Erythroblast (primary cell): ENCODE results near the gene TRIO.
A peak's percentile ranks its signal among the peaks of the same experiment; 100 is the strongest.

Experiments used
- DNase-seq, 2 experiments: peaks; one replicate each; lab custom pipeline; 2025; lab: John Stamatoyannopoulos, UW
- GATA1 ChIP-seq: IDR thresholded peaks from 2 replicates; pipeline ENCODE4 v1.6.1; 2011; ENCODE audit warnings: low read depth, mild to moderate bottlenecking, control low read depth, low read length, moderate library complexity
- POLR2A ChIP-seq: IDR thresholded peaks from 2 replicates; pipeline ENCODE4 v1.6.1; 2011; ENCODE audit warnings: mild to moderate bottlenecking, low read length

The TRIO gene

GRCh38 chr5:14249258-14250082, 106.3 kb downstream of the TRIO start:
- DNase-seq, result no peak
- TF ChIP-seq GATA1 (no peak), POLR2A (no peak)

GRCh38 chr5:14250084-14250695, 107.0 kb downstream of the TRIO start:
- no peak for TF ChIP-seq POLR2A
- no peak for TF ChIP-seq GATA1
- DNase-seq, result peak; percentile 8 to 13

- TF ChIP-seq POLR2A (no peak), GATA1 (no peak)
- no peak for DNase-seq
Measured at GRCh38 chr5:14250748-14251701, 107.9 kb downstream of the TRIO start.

DNA sequence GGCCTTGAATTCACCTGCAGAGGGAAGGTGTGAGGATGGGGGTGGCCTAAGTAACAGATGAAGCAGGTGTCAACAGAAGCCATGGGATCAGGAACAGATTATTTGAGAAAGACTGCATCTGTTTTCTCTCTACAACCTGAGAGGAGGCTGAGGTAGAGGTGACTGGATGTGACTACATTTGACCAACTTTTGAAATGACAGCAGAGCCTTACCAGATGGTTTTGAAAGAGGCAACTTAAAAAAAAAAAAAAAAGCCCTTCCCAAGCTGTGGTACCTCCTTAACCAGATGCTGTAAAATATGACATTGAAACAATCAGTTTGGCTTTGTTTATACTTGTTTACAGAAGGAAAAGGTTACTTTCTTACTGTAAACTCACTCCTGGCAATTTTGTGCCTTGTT, 108.6 kb downstream of the TRIO start:
- DNase-seq, result no peak
- TF ChIP-seq POLR2A (no peak), GATA1 (no peak)

GRCh38 chr5:14252793-14253192, 109.7 kb downstream of the TRIO start:
- no peak for DNase-seq
- TF ChIP-seq POLR2A (no peak), GATA1 (no peak)

DNA sequence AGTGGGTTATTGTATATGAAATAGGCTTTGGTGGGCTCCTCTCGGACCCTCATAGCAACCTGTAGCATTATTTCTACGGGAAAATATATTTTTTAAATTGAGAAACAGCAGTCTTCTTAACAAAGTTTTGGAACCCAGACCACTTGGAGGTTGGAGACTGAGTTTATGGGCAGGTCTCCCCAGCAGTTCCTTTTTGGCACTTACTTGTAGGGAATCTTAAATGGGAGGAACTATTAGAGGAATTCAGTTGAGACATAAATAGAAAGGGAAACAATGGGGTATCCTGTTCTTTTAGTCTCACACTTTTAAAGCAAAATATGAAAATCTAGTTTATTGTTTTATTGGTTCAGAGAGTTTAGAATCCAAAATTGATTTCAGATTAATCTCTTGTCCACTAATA, 111.5 kb downstream of the TRIO start:
- TF ChIP-seq GATA1 (no peak), POLR2A (no peak)
- DNase-seq, result no peak

DNA sequence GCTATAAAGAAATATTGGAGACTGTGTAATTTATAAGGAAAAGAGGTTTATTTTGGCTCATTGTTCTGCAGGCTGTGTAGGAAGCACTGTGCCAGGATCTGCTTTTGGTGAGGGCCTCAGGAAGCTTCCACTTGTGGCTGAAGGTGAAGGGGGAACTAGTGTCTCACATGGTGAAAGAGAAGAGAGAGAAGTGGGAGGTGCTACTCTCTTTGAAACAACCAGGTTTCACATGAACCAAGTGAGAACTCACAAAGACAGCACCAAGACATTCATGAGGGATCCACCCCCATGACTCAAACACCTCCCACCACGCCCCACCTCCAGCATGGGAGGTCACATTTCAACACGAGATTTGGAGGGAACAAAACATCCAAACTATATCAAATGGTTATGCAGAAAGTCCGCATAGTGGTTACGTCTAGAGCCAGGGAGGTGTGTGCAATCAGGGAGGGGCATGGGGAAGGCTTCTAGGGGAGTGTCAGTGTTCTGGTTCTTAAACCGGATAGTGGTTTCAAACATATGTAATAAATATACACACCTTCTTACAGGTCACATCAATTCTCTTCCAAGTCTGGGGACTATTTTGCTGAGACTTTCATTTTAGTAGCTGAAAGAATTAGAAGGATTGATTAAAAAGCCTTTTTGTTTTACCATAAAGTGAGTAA, 113.0 kb downstream of the TRIO start:
- TF ChIP-seq POLR2A, result no peak
- TF ChIP-seq GATA1, result no peak
- no peak for DNase-seq

- TF ChIP-seq POLR2A, result no peak
- no peak for TF ChIP-seq GATA1
- DNase-seq, result no peak
Measured at GRCh38 chr5:14256756-14257393, 113.7 kb downstream of the TRIO start.

DNA sequence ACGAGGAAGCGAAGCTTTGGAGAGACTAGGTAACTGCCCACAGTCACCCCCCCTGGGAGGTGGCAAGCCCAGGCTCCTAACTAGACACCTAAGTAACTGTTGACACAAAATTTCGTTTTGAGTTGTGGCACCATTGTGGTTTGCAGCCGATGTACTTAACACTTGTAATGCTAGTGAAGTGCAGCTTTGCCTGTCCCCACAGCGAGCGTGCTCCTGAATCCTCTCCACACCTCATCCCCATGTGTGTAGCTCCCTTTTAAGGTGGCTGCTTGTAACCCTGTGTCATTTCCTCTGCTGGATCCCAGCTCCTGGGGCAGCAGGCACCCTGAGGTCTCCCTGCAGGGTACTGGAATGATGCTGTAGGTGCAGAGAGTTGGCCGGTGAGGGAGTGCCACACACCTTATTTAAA, 114.9 kb downstream of the TRIO start:
- TF ChIP-seq POLR2A (no peak), GATA1 (no peak)
- DNase-seq, result no peak

GRCh38 chr5:14258840-14259239, 115.7 kb downstream of the TRIO start:
- TF ChIP-seq POLR2A, result no peak
- no peak for TF ChIP-seq GATA1
- DNase-seq, result no peak

DNA sequence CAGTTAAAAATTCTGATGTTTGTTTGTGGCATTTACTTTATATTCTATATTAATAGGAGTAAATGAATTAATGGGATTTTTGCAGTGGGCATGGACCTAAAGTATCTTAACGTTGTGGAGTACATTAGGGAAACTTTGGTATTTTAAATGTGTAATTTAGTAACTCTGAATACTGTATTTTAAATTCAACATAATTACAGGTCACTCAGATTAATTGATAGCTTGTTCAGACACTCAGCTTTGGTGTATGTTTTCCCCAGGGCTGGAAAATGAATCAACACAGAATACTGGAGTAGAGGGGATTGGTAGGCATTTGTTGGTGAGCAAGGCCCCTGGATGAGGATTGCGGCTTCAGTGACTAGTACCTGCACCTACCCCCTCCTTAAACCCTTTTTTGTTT, 117.5 kb downstream of the TRIO start:
- TF ChIP-seq POLR2A, result no peak
- TF ChIP-seq GATA1, result no peak
- no peak for DNase-seq

DNA sequence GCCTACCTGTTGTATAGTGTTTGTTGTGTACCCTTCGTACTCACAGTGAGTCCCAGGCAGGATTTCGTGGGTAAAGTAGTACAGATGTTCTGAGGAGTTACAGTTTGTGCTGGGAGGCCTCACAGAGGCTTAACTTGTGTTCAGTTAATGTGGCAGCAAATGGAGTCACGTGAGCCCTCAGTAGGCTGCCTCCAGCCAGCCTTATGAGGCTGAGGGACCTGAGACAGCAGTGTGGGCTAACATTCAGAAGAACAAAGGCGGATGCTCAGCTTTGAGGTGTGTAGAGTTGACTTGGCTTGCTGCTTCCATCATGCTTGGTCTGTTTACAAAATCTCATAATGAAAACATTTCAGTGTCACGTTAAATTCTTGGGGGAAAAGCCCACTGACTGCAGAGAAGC, 118.1 kb downstream of the TRIO start:
- TF ChIP-seq GATA1 (no peak), POLR2A (no peak)
- DNase-seq, result no peak

DNA sequence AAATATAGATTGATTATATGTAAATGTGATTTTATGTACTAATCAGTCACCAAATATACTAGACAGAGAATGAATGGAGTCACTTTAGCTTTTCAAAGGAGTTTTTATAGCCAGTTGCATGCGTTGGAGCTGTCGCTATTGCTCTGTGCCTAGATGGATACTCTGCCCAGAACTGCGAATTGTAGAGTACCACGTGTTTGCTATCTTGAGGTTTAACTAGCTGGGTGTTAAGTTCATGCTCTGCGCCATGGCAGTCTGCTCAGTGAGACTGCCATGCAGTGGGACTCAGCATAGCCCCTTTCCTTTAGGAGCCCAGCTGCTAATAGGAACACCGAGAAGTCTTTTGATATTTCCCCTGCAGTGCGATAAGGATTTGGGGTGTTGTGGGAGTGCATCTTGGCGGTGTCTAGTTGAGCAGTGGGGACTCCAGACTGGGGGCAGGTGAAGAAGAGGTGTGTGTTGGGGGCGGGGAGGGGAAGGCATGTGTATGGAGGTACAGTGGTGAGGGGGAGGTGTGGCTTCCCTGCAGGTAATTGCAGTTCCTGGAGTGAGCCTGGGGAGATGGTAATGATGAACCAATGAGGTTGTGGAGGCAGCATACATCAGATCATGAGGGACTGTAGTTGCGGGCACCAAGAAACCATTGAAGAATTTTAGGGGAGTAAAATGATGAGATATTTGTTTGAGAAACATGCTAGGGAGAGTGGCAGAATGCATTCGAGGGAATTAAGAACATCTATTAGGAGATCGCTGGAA, 118.9 kb downstream of the TRIO start:
- no peak for DNase-seq
- TF ChIP-seq GATA1 (no peak), POLR2A (no peak)

DNA sequence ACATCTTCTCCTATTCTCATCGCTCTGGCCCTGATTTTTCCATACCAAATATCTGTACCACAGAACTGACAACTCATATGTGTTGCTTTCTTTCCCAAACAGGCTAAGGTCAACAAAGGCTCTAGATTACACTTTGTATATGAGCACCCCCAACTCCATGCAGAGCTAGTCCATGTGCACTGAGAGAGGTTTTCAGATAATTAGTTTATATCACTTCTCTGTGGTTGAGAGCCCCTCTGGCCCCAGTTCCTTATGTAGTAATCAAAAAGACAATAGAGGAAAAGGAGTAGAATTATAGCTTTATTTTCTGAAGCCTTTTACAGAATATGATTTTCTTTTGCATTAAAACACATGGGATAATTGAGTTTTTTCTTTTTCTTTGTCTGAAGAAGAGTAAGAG, 120.0 kb downstream of the TRIO start:
- TF ChIP-seq GATA1 (no peak), POLR2A (no peak)
- DNase-seq, result no peak
